HG03103 (cell line): ENCODE data around the gene AP1B1.
"Not testable (repeated sequence)": the region's sequence is repeated elsewhere in the genome, so short reads cannot be mapped to it uniquely, and the experiment has no call there.

Source experiments
- ATAC-seq: cut with Tn5 transposase; IDR thresholded peaks from one replicate; pipeline ENCODE4 v1.9.1; 2021; ENCODE audit warnings: low read depth; ENCODE audit not compliant: unreplicated experiment

The AP1B1 gene

DNA sequence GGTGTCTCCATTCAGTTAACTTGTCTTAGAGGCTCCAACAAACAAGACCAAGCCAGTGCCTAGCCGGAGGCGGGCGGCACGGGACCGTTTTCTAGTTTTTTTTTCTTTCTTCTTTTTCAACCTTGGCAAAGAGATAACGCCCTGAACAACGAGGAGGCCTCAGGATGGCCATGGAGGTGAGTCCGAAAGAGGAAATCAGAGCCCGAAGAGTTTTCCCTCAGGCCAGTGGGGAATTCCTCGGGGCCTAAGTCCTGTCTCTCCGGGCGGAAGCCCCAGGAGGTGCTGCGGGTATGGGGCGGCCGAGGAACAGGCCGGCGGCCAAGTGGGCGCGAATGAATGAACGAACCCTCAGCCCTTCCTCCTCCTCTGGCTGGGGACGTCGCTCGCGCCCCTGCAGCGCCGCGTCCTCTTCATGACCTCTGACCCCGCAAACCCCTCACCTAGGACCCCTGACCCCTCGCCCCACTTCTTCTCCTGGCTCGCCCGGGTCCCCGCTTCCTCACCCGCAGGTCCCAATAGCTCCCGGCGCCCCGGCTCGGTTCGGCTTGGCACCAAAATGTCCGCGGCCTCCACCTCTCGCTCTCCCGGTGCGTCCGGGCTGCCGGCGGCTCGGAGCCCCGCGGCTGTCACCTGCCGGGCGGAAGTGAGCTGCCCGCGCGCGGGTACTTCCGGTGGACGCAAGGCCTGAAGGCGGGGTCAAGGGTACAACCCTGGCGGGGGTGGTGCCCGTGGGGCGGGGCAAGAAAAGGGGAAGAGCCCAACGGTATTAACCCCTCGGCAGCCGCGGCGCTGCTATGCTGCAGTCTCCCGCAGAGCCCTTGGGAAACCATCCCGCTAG lies at the start of gene AP1B1:
TSS of gene AP1B1 (minus strand) at position 650 of the 838 bp plus-strand sequence. CDS start 21,327 bp downstream, outside the sequence.
- ATAC-seq = no peak

DNA sequence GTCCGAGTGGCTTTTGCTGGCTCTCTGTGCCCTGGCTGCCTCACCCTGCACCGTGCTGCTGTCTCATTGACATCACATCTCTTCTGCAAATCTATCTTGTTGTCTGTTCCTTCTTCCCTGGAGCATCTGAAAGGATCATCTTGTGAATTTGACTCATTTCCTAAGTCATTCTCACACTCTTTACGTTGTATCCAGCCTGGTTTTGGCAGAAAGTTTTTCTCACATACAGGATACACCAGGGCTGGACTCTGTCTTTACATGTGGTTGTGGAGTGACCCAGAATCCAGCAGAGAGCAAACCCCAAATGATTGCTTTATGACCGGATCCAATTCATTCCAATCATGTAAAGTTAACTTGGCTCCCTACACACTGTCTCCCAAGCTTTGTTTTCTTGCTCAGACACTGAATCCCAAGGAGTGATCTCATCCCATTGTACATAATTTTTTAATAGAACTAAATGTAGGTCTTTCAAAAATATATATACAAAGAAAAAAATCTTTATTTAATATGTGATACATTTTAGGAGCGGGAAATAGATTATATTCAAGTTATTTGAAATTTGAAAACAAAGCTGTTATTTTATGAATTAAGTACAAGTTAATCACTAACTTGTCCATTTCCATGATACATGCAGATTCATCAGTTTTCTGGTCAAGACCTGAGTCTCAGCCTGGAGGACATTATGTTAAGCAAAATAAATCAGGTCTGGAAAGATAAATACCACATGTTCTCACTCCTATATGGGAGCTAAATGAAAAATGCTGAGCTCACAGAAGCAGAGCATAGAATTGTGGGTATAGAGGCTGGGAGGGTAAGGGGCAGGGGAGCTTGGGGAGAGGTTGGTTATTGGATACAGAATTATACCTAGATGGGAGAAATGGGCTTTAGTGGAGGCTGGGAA lies 47.1 kb upstream of the AP1B1 start:
- no peak for ATAC-seq

DNA sequence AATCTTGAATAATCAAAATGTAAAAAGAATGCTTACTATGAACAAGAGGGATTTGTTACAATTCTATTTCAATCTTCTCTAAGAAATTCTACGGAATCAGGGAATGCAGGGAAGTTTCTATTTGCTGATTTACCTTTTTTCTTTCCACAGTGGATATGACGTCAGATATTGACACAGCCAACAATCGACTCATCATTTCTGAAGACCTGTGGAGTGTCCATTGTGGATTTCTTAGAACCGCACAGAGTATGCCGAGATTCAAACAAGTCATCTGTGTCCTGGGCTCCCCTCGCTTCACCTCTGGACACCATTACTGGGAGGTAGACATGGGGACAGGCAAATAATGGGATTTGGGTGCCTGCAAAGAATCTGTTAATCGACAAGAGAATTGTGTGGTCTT lies 45.9 kb upstream of the AP1B1 start:
- no peak for ATAC-seq

DNA sequence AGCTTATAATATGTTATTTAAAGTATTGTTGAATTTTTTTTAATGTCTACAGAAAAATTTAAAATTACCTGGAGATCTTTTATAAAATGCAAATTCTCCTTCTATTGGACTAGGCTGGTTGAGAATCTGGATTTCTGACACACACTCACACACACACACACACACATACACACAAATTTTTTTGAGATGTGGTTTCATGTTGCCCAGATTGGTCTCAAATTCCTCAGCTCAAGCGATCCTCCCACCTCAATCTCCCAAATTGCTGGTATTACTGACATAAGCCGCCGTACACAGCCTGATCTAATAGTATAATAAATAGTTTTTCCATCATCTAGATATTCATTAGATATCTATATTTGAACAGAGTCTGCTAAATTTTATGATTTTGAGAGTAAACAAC lies 45.5 kb upstream of the AP1B1 start:
- ATAC-seq = no peak

DNA sequence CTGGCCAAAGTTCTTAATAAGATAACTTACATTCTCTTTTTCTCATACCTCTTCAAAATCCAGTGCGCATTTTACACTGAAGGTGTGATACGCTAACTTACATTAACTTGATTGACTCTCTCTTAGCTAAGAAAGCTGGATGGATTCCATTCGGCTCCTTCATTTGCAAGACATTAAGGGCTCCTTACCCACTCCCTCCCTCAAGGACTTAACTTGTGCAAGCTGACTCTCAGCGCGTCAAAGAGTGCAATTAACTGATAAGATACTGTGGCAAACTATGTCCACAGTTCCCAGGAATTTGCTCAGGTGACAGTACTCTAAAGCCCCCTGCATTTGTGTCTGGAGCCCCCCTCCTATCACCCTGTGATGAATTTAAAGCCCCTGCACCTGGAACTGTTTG lies 43.6 kb upstream of the AP1B1 start:
- ATAC-seq = no peak

DNA sequence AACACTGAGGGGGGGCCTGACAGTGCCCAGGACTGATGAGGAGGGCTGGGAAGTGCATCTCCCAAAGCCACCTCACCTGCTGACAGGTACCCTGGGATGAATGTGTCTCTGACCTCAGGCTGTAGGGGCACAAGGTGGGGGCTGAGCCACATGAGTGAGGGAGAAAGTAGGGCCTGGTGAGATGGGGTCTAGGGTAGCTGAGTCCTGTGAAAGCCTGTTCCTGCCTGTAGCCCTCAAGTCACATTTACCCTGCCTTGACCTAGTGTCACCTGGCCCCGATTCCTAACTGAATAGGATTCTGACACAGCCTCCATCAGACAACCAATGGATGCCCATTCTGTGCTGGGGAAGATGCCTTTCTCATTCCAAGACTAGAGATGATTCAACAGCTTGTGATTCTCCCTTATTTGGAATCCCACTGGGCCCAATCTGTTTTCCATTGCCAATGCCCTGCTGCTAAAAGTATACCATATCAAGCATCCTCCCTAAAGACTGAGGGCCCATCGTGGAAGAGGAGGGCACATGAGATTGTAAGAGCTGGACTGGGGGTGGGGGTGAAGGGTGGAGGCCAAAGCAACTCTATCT lies 38.9 kb upstream of the AP1B1 start:
- ATAC-seq = no peak

DNA sequence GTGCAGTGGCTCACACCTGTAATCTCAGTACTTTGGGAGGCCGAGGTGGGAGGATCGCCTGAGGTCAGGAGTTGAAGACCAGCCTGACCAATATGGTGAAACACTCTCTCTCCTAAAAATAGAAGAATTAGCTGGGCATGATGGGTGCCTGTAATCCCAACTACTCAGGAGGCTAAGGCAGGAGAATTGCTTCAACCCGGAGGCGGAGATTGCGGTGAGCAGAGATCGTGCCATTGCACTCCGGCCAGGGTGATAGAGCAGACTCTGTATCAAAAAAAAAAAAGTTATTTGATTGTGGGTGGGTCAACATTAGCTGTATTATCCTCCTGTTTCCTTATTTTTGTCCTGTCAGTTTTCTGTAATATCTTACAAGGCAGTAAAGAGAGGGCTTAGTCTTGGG lies 38.1 kb upstream of the AP1B1 start:
- no peak for ATAC-seq

DNA sequence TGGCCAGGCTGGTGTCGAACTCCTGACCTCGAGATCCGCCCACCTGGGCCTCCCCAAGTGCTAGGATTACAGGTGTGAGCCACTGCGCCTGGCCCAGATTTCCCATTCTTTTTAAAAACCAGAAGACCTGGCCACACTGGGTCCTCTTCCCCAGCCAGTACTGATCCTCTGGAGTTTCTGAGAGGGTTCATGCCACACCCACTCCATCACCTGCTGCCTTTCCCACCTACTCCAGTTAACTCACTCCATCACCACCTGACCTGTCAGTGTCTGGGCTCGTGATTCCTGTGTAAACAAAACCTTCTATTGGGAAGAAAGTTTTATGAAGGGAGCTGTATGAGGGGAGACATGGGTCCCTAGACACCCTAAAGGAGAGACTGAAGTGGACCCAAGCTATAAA lies 30.3 kb upstream of the AP1B1 start:
- not testable (repeated sequence) for ATAC-seq

DNA sequence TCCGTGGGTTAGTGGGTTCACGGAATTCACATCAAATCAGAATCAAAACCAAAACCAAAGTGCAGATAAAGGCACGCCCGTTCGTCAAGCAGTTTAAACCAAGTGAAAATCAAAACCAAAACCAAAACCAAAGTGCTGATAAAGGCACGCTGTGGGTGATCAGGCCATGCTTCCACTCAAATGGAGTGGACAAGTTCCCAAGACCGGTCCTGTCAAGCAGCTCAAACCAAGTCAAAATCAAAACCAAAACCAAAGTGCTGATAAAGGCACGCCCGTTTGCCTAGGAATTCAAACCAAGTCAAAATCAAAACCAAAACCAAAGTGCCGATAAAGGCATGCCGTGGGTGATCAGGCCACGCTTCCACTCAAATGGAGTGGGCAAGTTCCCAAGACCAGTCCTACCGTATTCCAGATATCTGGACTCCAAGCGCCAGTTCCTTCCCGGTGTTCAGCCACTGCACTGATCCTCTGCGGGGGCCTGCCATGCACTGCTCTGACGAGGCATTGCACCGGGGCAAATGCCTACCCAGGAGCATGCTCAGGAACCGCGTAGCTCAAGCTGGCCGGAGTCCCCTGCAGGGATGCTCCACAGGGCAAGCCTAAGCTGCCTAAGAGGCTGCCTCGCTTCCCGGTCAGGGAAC lies 26.7 kb upstream of the AP1B1 start:
- ATAC-seq = not testable (repeated sequence)

DNA sequence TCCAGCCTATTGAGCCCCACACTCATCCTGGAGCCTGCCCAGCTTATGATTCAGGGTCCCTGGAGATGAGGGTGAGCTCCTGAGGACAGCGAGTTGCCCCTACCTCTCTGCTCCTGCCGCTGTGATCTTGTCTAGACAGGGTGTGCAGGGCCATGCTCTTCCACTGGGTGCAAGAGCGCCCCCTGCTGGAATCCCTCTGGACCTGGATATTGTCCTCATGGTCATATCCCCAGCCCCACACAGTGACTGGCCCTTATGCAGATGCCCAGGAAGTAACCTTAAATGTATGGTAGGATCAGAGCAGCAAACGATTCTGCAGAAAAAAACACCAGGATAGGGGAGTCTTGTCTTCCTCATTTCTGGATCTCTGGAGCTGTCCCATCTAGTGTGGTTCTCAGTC lies 24.4 kb upstream of the AP1B1 start:
- ATAC-seq = not testable (repeated sequence)

DNA sequence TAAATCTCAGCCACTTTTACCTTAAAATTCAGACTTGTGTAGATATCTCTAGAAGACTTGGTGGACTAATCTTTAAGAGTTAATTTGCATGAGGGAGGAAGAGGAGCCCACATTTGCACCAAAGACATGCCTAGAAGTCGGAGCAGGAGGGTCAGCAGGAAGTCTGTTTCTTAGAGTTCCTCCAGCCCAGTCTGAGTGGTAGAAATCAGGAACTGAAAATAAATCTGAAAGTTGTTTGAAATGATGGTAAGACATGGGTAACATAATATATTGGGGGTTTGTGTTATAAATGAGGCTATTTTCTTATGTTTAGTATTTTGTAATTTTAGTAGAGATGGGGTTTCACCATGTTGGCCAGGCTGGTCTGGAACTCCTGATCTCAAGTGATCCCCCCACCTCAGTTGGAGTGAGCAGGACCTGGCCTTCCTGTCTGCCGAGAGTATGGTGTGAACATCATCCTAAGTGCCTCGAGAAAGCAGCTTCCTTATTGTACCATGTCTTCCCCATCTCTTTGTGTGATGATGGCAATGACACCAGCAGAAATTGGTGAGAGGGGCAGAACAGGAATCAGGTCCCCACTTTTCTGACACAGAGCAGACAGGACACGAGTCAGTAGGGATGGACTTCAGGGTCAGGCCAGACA lies 23.3 kb upstream of the AP1B1 start:
- ATAC-seq = not testable (repeated sequence)

DNA sequence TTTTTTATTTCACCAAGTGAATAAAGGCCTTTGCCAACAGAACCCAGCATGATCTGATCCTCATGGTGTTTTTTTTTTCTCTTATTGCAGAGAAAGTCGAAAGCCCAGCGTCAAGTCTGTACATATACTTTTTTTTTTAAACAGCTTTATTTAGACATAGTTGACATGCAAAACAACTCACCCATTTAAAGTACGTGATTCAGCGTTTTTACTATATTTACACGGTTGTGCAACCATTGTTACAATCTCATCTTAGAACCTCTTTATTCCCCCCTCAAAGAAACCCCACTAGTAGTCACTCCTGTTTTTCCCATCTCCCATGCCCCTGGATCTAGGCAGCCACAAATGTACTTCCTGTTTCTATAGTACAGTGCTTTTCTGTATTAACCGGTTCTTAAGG lies 20.6 kb upstream of the AP1B1 start:
- ATAC-seq = no peak

DNA sequence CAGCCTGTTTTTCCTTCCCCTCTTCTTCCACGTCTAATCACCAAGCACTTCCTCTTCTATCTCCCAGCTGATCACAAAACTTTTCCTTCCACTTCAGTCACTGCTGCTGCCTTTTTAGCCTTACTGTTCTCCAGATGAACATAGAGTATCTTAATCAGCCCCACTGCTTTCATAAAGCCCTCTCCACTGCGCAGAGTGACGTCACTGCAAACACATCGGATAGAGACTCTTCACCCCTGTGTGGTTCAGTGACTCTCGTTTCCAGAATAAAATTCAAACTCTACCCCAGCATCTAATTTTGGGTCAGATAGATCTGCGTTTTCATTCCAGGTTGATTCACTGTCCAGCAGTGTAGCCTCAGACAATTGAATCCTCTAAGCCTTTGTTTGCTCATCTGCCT lies 13.2 kb upstream of the AP1B1 start:
- ATAC-seq = not testable (repeated sequence)

DNA sequence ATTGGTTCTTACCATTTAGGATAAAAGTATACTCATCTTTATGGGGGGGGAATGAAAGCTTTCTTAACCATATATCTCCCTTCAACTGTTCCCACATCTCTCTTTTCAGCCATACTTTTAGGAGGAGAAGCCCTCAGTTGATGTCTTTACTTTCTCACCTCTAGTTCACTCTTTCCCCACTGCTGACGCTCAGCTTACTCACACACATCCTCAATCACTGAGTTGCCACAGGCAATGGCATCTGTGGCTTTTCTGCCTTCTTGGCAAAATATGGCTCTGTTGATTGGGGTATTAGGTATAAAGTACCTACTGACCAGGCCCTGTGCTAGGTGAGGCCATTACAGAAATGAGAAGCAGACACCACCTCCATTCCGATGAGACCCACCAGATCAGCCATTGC lies 12.2 kb upstream of the AP1B1 start:
- no peak for ATAC-seq

DNA sequence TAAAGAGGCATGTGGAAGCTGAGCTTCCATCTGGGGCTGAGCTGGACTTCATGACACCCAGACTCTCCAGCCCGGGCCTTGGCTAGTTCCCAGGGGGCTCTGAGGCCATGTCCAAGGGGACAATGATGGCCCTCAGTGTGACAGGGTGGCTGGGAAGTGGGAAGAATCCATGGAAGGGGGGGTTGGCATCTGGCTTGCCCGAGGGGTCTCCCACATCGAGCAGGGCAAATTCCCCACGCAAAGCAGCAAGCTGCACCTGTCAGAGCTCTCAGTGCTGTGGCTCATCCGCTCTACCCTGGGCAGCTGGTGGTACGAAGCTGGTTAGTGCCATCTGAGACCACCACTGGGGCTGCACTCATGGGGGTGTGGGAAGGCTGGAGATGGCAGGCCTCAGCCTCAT lies 9.4 kb upstream of the AP1B1 start:
- ATAC-seq = no peak

DNA sequence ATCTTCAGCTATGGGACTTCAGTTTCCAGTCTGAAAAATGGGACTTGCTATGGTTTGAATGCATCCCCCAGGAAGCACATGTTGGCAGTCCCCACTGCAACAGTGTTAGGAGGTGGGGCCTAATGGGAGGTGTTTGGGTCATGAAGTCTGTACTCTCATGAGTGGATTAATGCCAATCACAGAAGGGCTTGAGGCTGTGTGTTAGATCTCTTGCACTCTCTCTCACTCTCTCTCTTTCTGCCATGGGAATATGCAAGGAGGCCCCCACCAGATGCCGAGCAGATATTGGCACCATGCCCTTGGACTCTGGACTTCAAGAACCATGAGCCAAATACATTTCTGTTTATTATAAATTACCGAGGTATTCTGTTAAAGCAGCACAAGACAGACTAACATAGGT lies 7.8 kb upstream of the AP1B1 start:
- no peak for ATAC-seq

DNA sequence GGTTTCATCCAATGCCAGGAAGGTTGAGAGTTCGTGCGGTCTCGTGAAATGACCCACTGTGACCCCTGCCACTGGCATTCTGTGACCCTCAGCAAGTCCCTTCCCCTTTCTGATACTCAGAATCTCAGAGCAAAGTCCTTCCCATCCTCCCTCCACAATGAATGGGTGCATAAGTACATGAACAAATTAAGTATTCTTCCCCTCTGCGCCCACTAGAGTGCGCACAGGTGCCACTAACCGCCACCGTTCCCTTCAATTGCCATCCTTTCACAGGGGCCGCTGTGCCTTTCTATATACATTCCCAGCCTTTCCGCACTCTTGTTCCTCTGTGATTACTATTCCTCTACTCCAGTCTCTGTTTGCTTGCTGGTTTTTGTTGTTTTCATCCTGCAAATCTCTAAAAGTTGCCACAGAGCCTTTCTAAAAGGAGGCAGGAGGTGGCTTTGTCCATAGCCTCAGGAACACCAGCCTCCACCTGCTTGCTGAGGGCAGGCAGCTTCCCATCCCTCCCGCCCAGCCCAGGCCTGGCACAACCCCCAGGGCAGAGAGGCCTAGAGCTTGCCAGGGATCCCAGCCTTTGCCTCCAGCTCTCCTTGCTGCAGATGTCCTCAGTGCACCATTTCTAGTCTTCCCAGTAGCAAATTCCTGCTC lies 6.7 kb upstream of the AP1B1 start:
- ATAC-seq = no peak

DNA sequence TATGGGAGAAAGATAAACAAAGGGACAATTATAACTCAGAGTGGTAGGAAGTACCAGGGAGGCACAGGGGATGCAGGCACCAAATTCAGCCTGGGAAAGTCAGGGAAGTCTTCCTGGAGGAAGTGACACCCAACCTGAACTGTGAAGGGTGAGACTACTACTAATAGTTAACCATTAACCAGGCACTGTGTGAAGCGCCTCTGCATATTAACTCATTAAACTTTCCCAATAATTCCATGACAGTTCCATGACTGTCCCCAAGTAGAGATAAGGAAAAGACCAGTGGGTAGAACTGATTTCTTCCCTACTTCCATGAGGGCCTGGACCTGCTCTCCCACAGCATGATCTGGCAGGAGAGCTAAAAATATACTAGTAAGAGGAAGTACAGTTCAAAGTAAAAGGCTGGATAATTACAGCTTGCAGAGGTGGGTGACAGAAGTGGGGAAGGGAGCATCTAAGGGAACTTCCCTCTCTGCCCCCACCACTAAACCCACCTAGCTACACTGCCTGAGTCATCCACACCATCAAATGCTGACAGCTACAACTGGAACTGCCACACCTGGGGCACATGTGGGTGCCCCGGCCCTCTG lies 4.7 kb upstream of the AP1B1 start:
- no peak for ATAC-seq

DNA sequence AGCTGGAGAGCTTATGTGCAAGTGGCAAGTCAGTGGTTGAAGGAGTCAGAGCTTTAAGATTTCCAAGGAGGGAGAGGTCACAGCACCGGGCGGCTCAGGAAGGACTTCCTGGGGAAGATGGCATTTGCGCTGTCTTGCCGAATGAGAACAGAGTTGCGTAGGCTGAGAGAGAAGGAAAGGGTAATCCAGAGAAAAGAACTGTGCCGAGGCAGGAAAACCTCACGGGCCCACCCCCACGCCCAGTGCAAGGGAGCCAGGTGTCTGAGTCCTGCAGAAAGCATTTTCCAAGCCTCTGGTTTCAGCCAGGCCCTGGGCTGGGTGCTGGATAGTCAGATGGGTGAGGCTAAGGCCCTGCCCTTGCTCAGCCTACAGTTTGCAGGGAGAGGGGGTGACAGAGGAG lies 3.2 kb upstream of the AP1B1 start:
- no peak for ATAC-seq
